Caco-2 (cell line): Measurements from ENCODE around the gene ERGIC3. TPM values are rescaled to one million over a fixed set of nuclear protein-coding genes. Genes with fewer than 3 reads are reported as not detected.

Source experiments
- BruUV-seq: library from RNA; stranded (reverse); fragments of 400-500 nt; replicated peaks from 2 replicates; lab custom pipeline; 2021; lab: Mats Ljungman, UMichigan
- CTCF ChIA-PET: fragments of 300-600 bp; sonication (Branson Sonifier 250); formaldehyde crosslinking; loops from one replicate; lab custom pipeline; 2022; ENCODE audit warnings: antibody characterized with exemption; lab: Charles Lee
- POLR2A ChIA-PET: fragments of 300-600 bp; sonication (Branson Sonifier 250); formaldehyde crosslinking; loops from one replicate; lab custom pipeline; 2022; ENCODE audit warnings: antibody characterized with exemption; lab: Charles Lee
- DNase-seq, 2 experiments: peaks; one replicate each; pipeline versions ENCODE4 v3.0.0 to v3.0.0-alpha.2; 2020 to 2022
- H3K27me3 ChIP-seq: replicated peaks from 2 replicates; pipeline ENCODE4 v1.6.0; 2011; ENCODE audit warnings: low read length; ENCODE audit not compliant: control insufficient read depth, insufficient read depth
- H3K36me3 ChIP-seq: 2 replicates; pipeline ENCODE4 v1.5.1; 2011; ENCODE audit warnings: low read length; ENCODE audit not compliant: control insufficient read depth, insufficient read depth
- H3K4me1 ChIP-seq: fragments of 250-450 bp; sonication (Bioruptor Pico); 2 replicates; pipeline ENCODE4 v1.5.1; 2020; ENCODE audit warnings: mild to moderate bottlenecking
- H3K4me3 ChIP-seq: 2 replicates; pipeline ENCODE4 v1.5.1; 2011; ENCODE audit warnings: low read depth, mild to moderate bottlenecking, control low read depth, low read length
- H3K9me3 ChIP-seq: fragments of 250-450 bp; sonication (Bioruptor Pico); 2 replicates; pipeline ENCODE4 v1.5.1; 2020; ENCODE audit warnings: mild to moderate bottlenecking, moderate library complexity
- H3K27ac Mint-ChIP-seq: one replicate; pipeline ENCODE4 v1.8.0; 2022; ENCODE audit warnings: mixed read lengths; ENCODE audit not compliant: unreplicated experiment
- H3K27me3 Mint-ChIP-seq: one replicate; pipeline ENCODE4 v1.8.0; 2022; ENCODE audit warnings: mixed read lengths; ENCODE audit not compliant: insufficient read depth, unreplicated experiment
- H3K36me3 Mint-ChIP-seq: one replicate; pipeline ENCODE4 v1.8.0; 2022; ENCODE audit warnings: mild to moderate bottlenecking, mixed read lengths; ENCODE audit not compliant: insufficient read depth, unreplicated experiment
- H3K4me1 Mint-ChIP-seq: one replicate; pipeline ENCODE4 v1.8.0; 2022; ENCODE audit warnings: low read depth, mixed read lengths; ENCODE audit not compliant: unreplicated experiment
- H3K4me3 Mint-ChIP-seq: one replicate; pipeline ENCODE4 v1.8.0; 2022; ENCODE audit warnings: mild to moderate bottlenecking, moderate library complexity, mixed read lengths; ENCODE audit not compliant: unreplicated experiment
- H3K9me3 Mint-ChIP-seq: one replicate; pipeline ENCODE4 v1.8.0; 2022; ENCODE audit warnings: mixed read lengths; ENCODE audit not compliant: unreplicated experiment
- intact Hi-C: fragments of 100-400 bp; cut with micrococcal nuclease; formaldehyde crosslinking; loops from one replicate; pipeline ENCODE4 v1.10.0; 2022; ENCODE audit not compliant: unreplicated experiment
- total RNA-seq: library from RNA; stranded (reverse); gene quantifications from 2 replicates; pipeline ENCODE4 v1.2.3, GENCODE V29; 2022
- TF ChIP-seq, protein P1 (sequence below), 2 experiments: fragments of 200-600 bp in 1 of 2; IDR thresholded peaks; 1 replicate in 1 of 2; 2 replicates in 1 of 2; pipeline versions ENCODE4 v1.5.1 to v1.8.0; 2011 to 2022; ENCODE audit warnings: antibody characterized with exemption in 1 of 2, control low read depth in 1 of 2, inconsistent platforms in 1 of 2, low read depth in 1 of 2, low read length in 1 of 2, mild to moderate bottlenecking in 1 of 2, moderate library complexity in 1 of 2; ENCODE audit not compliant: insufficient read depth in 1 of 2, severe bottlenecking in 1 of 2, unreplicated experiment in 1 of 2

Gene ERGIC3
- total RNA-seq, 1 experiment from 2014 or later = 728 TPM

DNA sequence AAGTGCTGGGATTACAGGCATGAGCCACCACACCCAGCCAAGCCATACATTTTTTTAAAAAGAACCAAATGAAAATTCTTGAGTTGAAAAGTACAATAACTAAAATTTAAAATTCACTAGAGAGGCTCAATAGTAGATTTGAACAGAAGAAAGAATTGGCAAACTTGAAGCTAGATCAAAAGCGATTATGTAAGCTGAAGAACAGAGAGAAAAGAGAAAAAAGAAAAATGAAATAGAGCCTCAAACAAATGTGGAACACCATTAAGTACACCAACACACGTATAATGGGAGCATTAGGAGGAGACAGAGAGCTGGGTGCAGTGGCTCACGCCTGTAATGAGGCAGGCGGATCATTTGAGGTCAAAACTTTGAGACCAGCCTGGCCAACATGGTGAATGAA is 31.0 kb downstream of the ERGIC3 start:
- ChIA-PET POLR2A (no interaction called here), CTCF (no interaction called here)
- no TSS peak for BruUV-seq
- TF ChIP-seq, protein P1, sequence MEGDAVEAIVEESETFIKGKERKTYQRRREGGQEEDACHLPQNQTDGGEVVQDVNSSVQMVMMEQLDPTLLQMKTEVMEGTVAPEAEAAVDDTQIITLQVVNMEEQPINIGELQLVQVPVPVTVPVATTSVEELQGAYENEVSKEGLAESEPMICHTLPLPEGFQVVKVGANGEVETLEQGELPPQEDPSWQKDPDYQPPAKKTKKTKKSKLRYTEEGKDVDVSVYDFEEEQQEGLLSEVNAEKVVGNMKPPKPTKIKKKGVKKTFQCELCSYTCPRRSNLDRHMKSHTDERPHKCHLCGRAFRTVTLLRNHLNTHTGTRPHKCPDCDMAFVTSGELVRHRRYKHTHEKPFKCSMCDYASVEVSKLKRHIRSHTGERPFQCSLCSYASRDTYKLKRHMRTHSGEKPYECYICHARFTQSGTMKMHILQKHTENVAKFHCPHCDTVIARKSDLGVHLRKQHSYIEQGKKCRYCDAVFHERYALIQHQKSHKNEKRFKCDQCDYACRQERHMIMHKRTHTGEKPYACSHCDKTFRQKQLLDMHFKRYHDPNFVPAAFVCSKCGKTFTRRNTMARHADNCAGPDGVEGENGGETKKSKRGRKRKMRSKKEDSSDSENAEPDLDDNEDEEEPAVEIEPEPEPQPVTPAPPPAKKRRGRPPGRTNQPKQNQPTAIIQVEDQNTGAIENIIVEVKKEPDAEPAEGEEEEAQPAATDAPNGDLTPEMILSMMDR (IDR thresholded peaks at IDR 0.05; ENCODE audit: insufficient read depth in 1 of 2, low read depth in 1 of 2, low read length in 1 of 2, severe bottlenecking in 1 of 2, unreplicated experiment in 1 of 2) = no peak
- Histone ChIP-seq H3K4me3 (no peak overlapping the region), H3K27me3 (no peaks in the 10 kb centered on the region), H3K4me1 (peaks cover 6% of the 10 kb centered on the region; the same call in 1 of the 2 replicates), H3K36me3 (no peaks in the 10 kb centered on the region), H3K9me3 (peaks cover 3% of the 10 kb centered on the region; the same call in 1 of the 2 replicates)
- H3K9me3 Mint-ChIP-seq = peaks cover 10% of the 10 kb centered on the region
- intact Hi-C loops = no loop called here
- H3K4me1 Mint-ChIP-seq = peaks cover 15% of the 10 kb centered on the region
- H3K36me3 Mint-ChIP-seq = no peaks in the 10 kb centered on the region
- no peaks in the 10 kb centered on the region for H3K27me3 Mint-ChIP-seq
- no peak overlapping the region for H3K27ac Mint-ChIP-seq
- DNase-seq = no peak
- H3K4me3 Mint-ChIP-seq = no peak overlapping the region

DNA sequence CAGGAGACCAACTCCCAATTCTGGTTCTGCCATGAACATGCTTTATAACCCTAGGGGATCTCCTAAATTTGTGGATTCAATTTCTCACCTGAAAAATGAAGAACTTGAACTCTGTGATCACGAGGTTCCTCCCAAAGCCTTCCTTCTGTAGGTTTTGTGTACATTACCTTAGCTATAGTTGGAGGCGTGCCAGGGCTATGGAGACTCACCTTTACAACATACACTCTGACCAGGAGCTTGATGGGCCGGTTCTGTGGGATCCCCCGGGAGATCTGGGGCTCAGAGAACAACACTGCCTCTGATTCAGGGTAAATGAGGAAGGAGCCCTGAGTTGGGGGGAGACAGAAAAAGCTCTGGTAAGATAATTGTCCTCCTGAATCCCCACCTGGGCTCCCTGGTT is 34.1 kb downstream of the ERGIC3 start:
- Mint-ChIP-seq H3K4me1 (peaks cover 10% of the 10 kb centered on the region), H3K27ac (no peak overlapping the region), H3K27me3 (no peaks in the 10 kb centered on the region), H3K4me3 (no peak overlapping the region), H3K9me3 (peaks cover 10% of the 10 kb centered on the region), H3K36me3 (no peaks in the 10 kb centered on the region)
- Histone ChIP-seq H3K27me3 (no peaks in the 10 kb centered on the region), H3K9me3 (peaks cover 3% of the 10 kb centered on the region), H3K4me1 (peaks cover 6% of the 10 kb centered on the region; the same call in 1 of the 2 replicates), H3K36me3 (no peaks in the 10 kb centered on the region), H3K4me3 (no peak overlapping the region)
- DNase-seq = peak in 1 of 2 experiments; percentile 59
- intact Hi-C loops = loop anchor here (1.0 kb wide), 1 partner anchor 8 kb away; no protein-coding TSS in a partner anchor
- TF ChIP-seq, protein P1 (IDR thresholded peaks at IDR 0.05; ENCODE audit: insufficient read depth in 1 of 2, low read depth in 1 of 2, low read length in 1 of 2, severe bottlenecking in 1 of 2, unreplicated experiment in 1 of 2) = no peak
- POLR2A ChIA-PET = no interaction called here
- no TSS peak for BruUV-seq
- CTCF ChIA-PET = interaction anchor here (0.6 kb wide), 2 partner anchors 42 to 63 kb away, joined by 3 to 6 read pairs; no protein-coding TSS in a partner anchor

DNA sequence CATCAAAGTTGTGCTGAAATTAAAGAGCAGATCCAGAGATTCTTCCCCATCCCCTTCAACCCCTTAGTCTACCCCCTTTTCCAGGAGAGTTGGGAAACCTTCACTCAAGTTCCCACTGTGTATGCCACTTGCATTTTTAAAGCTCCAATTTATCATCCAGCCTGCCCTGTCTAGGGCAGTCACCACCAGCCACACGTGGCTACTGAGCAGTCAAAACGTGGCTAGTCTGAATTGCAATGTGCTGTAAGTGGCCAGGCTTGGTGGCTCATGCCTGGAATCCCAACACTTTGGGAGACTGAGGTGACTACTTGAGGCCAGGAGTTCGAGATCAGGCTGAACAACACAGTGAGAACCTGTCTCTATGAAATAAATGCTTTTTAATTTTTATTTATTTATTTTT is 34.9 kb downstream of the ERGIC3 start:
- ChIA-PET POLR2A (no interaction called here), CTCF (interaction anchor here (0.6 to 0.7 kb wide), 2 partner anchors 39 to 160 kb away, joined by 4 to 8 read pairs; partner anchors contain the start of gene SPAG4)
- intact Hi-C loops = loop anchor here (1.0 kb wide), 1 partner anchor 9 kb away; no protein-coding TSS in a partner anchor
- no TSS peak for BruUV-seq
- Mint-ChIP-seq H3K9me3 (peaks cover 10% of the 10 kb centered on the region), H3K27ac (no peak overlapping the region), H3K4me3 (no peak overlapping the region), H3K4me1 (peaks cover 2% of the 10 kb centered on the region), H3K27me3 (no peaks in the 10 kb centered on the region), H3K36me3 (no peaks in the 10 kb centered on the region)
- Histone ChIP-seq H3K4me3 (no peak overlapping the region), H3K4me1 (peaks cover 6% of the 10 kb centered on the region; the same call in 1 of the 2 replicates), H3K9me3 (peaks cover 3% of the 10 kb centered on the region), H3K36me3 (no peaks in the 10 kb centered on the region), H3K27me3 (no peaks in the 10 kb centered on the region)
- peak in 1 of 2 experiments; percentile 31 for DNase-seq
- TF ChIP-seq, protein P1 (IDR thresholded peaks at IDR 0.05; ENCODE audit: insufficient read depth in 1 of 2, low read depth in 1 of 2, low read length in 1 of 2, severe bottlenecking in 1 of 2, unreplicated experiment in 1 of 2) = no peak
